GM10847 (cell line): ENCODE measurements around the gene COL11A2.

Experiments used
- POLR2A ChIP-seq: IDR thresholded peaks from 2 replicates; pipeline ENCODE4 v1.6.1; 2011; ENCODE audit not compliant: insufficient read length; ENCODE audit errors: extremely low read depth

COL11A2 gene

GRCh38 chr6:33199687-33200218, 7.5 kb upstream of the COL11A2 start:
- TF ChIP-seq POLR2A = no peak

GRCh38 chr6:33198853-33199436, 6.7 kb upstream of the COL11A2 start:
- no peak for TF ChIP-seq POLR2A

- no peak for TF ChIP-seq POLR2A
Observed at GRCh38 chr6:33198159-33198852, 6.0 kb upstream of the COL11A2 start.

DNA sequence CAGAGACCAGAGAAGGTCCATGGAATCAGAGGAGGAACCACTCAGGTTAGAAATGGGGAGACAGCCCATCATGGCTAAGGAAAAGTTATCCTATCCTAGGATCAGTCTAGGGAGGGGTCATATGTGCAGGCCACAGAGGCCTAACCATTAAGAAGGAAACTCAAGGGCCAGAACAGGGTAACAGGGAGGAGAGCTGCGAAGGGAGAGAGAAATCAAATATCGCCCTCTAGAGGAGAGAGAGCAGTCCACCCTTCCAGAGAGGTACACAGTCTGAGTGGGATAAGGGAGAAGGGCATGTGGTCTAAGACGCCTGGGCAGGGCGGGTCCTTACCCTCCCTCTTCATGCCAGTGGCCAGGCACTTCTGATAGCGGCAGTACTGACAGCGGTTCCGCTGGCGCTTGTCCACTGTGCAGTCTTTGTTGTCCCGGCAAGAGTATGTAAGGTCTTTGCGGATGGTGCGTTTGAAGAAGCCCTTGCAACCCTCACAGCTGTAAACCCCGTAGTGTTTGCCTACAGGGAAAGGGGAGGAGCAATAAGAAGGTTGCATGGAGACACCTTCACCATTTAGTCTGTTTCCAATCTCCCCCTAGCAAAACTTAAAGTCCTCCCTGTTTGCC, 5.3 kb upstream of the COL11A2 start:
- no peak for TF ChIP-seq POLR2A

- TF ChIP-seq POLR2A = no peak
Observed at GRCh38 chr6:33195304-33196165, 3.3 kb upstream of the COL11A2 start.

GRCh38 chr6:33194431-33194979, 2.2 kb upstream of the COL11A2 start:
- no peak for TF ChIP-seq POLR2A

- TF ChIP-seq POLR2A = no peak
Observed at GRCh38 chr6:33193619-33194018, 1.4 kb upstream of the COL11A2 start.

- TF ChIP-seq POLR2A = no peak
Observed at GRCh38 chr6:33192671-33193602, 670 bp upstream of the COL11A2 start.

- no peak for TF ChIP-seq POLR2A
Observed at GRCh38 chr6:33191383-33192104, 723 bp downstream of the COL11A2 start.

DNA sequence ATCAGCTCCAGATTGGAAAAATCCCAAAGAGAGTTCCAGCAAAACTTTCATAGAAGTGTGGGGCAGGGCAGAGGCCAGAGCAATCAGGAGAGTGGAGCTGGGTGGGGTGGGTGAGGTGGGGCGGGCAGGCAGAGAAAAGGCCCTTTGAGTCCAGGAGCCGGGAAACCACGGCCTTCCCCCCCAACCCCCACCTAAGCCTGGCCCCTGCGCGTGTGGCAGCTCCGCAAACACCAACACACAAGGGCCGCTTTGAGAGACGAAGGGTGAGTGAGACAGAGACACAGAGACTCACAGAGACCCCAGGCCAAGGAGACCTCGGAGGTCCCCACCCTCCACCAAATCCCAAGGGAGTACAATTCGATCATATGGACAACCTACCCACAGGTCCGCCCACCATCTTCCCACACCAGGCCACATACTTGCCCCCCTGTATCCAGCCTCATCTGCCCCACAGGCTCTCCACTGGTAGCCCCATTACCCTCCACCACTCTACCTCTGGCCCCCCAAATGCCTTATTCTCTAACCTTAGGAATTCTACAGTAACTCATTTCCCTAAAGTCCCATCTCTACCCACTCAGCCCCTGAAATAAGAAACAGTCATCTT, 1.7 kb downstream of the COL11A2 start:
- no peak for TF ChIP-seq POLR2A

DNA sequence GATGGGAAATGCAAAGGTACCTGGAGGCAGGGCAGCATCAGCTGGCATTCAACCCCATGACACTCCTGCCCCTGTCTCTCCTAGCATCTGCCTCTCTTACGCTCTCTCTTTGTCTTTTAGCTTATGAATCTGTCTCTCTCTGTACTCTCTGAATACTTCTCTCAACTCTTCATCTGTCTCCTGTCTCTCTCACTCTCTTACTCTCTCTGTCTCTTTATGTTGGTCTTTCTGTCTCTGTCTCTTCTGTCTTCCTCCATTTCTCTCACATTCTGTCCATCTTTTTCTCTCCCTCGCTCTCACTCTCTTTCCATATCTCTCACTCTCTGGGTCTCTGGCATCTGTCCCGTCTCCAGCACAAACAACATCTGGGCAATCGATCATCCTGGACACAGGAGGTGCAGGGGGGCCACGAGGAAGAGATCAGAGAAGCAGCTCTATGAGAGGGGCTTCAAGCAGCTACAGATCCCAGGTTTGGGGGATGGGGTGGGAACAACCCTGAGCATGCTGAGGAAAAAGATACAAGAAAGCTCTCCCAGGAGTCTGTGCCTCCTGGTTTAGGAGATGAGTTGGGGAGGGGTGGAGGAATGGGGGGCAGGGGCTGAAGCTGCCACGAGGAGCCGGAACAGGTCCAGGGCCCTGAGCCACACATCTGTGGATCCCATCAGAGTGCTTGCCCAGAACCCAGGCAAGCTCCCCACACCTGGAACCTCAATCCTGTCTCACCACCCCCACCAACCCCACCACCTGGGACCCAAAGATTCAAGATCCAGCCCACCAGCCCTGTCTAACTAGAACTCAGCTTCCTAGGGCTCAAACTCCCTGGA, 2.4 kb downstream of the COL11A2 start:
- TF ChIP-seq POLR2A = no peak

- no peak for TF ChIP-seq POLR2A
Observed at GRCh38 chr6:33189164-33189563, 3.1 kb downstream of the COL11A2 start.

GRCh38 chr6:33187809-33188208, 4.5 kb downstream of the COL11A2 start:
- no peak for TF ChIP-seq POLR2A
